T-helper 22 cell (primary cell): ENCODE data around the gene ASCC2.

Experiments used
- DNase-seq: peaks from one replicate; pipeline ENCODE4 v3.0.0-alpha.2; 2020; ENCODE audit warnings: low read depth

ASCC2 gene

GRCh38 chr22:29817724-29818123 lies 20.4 kb downstream of the ASCC2 start:
- DNase-seq, result no peak

- no peak for DNase-seq
These were observed 21.1 kb downstream of the ASCC2 start for GRCh38 chr22:29816980-29817379.

GRCh38 chr22:29816539-29816938 lies 21.5 kb downstream of the ASCC2 start:
- no peak for DNase-seq

DNA sequence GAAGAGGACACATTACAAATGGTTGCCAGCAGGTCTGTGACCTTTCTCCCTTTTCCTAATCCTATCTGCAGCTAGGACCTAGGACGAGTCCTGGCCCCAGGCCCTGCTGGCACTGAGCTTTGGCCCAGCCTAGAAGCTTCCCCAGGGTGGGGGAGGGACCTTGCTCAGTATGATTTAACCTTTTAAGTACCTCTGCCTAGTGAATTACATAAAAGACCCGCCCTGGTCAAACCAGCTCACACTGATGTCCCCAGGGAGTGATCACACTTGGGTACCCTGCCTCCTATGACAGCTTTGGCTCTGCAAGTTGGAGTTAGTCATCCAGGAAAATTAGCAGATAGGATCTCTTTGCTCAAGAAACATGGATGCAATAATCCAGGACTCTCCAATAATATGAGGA lies 21.9 kb downstream of the ASCC2 start:
- no peak for DNase-seq

- DNase-seq, result no peak
These were observed 22.5 kb downstream of the ASCC2 start for GRCh38 chr22:29815580-29815979.

DNA sequence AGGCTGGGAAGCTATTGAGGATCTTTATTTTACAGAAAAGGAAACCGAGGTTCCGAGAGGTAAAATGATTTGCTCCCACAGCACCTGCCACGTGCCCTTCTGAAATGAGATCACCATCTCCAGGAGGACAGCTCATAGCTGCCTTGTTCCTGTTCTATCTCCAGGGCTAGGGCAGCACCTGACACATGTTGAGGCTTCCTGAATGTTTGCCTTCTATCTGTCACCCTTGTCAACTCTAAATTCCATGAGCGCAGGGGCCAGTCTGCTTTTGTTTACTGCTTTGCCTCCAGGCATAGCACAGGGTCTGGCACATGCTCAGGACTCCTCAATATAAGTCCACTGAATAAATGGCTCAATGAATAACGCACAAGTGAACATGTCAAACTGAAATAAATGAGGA lies 24.1 kb downstream of the ASCC2 start:
- DNase-seq, result no peak

DNA sequence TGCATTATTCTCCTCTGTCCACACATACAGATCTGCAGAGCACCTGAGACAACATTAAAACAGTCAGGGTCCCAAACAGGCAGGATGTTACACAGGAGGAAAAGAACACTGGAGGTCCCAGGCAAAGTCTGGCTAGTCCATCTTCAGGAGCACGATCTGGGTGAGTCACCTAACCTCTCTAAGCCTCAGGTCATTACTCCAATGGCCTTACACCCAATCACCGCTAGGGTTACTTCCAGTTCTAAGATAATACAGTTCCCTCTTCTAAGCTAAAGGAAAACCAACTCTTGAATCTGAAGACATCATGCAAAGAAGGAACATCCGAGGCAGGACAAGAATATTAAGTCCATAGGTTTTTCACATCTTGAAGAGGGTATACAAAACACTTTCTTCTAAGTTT lies 24.5 kb downstream of the ASCC2 start:
- no peak for DNase-seq

DNA sequence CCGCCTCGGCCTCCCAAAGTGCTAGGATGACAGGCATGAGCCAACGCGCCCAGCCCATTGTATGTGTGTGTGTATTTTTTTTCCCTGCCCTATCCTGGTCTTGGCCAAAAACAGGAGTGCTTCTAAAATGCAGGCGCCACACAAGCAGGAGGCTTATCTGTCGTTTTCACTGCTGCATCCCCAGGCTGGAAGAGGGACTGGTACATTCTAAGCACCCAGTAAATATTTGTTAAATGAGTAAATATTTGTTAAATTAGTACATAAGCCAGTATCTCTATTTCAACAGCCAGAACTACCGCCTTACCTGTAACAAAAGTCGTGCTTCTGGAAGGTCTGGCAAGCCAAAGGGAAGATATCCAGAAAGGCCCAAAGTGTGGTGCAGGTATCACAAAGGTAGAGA lies 24.9 kb downstream of the ASCC2 start:
- DNase-seq, result no peak

- no peak for DNase-seq
These were observed 26.7 kb downstream of the ASCC2 start for GRCh38 chr22:29811377-29811776.

DNA sequence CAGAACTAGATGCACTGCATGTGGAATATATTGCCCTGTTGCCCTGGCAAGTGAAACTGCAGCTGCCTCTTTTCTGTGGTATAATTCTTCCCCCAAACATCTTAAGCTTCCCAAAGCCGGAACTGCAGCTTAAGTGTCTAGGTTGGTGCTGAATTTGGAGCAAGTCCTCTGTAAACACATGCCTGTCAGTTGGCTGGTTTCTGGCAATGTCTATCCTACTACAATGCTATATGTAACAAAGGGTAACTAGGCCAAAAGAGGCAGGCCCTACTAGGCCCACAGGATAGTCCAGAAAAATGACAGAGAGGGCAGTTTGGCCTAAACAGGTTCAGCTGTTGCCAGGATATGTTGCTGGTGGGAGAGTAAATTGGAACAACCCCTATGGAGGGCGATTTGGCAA lies 27.9 kb downstream of the ASCC2 start:
- DNase-seq, result no peak

- no peak for DNase-seq
These were observed 31.9 kb downstream of the ASCC2 start for GRCh38 chr22:29806196-29806595.

DNA sequence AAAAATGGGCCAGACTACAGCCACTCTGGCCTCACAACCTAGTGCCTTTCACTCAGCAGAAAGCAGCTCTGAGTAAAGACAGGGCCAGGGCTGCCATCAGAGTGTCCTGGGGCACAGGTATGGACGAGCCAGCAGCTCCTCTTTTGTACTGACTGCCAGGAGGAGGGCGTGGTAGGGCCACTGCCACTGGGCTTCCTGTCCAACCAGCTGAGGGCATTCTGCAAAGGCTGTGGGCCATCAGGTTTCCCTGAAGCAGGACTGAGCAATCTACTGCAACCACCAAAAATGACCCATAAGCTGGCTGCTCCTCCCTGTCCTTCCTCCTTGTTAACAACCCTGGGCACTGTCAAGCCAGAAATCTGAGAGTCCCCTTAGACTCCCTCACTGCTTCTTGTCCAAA lies 33.1 kb downstream of the ASCC2 start:
- no peak for DNase-seq

GRCh38 chr22:29803190-29803589 lies 34.9 kb downstream of the ASCC2 start:
- DNase-seq, result no peak

DNA sequence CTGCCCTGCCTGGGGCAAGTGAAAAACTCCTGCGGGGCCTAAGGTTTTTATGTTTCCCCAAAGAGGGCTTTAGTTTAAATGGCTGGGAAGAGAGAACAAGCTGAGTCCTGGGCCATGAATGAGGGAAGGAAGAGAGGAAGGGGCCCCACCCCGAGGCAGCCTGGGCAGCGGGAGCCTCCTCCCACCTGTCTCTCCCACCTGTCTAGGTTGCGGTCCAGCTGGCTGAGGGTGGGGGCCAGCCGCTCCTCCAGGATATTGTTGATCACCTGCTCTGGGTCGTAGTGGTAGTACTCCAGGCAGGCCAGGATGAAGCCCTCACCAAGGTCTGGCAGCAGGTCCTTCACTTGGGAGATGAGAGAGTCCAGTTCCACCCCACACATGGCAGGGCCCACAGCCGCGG lies 36.3 kb downstream of the ASCC2 start:
- no peak for DNase-seq

DNA sequence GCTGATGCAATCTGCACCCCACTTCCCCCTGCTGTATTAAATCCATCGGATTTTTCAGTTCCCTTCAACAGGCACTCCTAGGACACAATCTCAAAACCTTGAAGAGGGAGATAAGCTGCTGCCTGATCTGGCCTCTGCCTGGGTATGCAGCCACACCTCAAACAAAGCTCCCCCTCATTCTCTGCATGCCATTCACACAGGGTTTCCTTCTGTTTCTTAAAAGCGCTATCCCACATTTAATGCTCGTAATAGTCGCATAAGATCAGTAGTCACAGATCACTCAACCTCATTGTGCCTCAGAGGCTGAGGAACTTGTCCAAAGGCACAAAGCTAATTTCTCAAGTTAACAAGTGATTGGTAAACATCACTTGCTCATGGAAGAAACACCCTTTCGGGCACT lies 36.9 kb downstream of the ASCC2 start:
- DNase-seq, result no peak

DNA sequence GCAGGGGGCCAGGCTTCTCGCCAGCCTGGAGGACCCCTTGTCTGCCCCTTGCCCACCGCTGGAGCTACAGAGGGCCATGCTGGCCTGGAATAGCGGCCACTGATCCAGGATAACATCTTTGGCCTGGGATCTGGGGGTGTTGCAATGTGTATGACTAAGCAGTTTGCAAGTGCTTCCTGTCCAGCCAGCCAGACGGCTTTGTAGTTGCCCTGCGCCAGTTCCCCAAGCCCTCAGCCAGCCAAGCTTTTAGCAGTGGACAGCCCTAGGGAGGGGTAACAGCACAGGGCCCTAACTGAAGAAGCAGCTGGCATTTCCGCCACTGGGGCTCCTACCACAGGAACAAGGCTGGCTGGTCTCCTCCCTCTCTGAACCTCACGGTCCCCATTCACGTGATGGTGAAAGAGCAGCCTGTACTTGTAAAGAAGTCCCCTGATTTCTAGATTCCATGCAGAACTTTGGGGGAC lies 38.8 kb downstream of the ASCC2 start:
- DNase-seq, result no peak

DNA sequence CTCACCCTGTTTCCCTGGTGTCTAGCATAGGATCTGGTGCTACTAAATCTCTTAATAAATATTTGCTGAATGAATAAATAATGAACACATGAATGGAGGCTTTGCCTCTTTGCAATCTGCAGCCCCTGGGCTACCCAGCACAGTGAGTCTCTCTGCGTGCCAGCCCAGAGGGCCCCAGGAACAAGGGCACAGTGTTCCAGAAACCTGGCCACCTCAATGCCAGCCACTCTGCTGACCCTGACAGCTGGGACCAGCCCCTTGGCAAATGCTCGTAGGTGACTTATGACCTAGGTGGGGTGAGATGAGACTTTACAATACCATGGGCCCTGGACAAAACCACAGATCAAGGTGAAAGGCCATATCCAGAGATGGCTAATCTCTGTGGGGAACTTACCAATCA lies 39.3 kb downstream of the ASCC2 start:
- no peak for DNase-seq

- DNase-seq, result no peak
These were observed 39.8 kb downstream of the ASCC2 start for GRCh38 chr22:29798318-29798717.

DNA sequence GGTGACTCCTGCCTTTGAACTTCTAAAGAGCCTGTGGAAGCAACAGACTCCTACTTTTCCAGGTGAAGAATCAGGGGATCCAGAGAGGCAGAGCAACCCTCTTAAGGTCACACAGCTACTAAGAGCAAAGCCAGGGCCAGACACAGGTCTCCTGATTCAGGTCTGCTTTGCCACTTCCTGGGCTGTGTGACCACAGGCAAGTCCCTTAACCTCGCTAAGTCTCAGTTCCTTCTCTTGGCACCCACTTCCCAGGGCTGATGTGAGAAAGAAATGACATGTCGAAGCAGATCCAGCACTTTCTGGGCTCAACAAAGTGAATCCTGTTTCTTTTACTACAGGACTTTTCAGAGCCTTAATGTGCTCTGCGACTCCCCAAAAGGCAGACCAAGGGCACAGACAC lies 40.7 kb downstream of the ASCC2 start:
- DNase-seq, result no peak

DNA sequence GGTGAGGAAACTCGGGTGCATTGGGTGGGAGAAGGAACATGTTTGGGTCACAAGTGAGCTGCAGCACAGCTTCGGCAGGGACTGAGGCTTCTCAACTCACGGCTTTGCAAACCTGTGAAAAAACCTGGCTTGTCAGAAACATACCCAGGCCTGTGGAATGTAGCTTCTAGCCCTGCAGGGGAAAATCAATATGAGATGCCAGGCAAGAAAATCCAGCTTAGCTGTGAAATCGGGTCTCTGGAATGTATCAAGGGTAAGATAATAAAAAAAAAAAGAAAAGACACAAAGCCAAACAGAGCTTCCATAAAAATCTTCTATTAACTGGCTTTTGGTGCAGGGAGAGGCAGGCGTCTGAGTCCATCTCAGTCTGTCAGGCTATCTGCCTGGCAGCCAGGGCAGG lies 42.4 kb downstream of the ASCC2 start:
- no peak for DNase-seq

- no peak for DNase-seq
These were observed 44.7 kb downstream of the ASCC2 start for GRCh38 chr22:29793396-29793795.

DNA sequence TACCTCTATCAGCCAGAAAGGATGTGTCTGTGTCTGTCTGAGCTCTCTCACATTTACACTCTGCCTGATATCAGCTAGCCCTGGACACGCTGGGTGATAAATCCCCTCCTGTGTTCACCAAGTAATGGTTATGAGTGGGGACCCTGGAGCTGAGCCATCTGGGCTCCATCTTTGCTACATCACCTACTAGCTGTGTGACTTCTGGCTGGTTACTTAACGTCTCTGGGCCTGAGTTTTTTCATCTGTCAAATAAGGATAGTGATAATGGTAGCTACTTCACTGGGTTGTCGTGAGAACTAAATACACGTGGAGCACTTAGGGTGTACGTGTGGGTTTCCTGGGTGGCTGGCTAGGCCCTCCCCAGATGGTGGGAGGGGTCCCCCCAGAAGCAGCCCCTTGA lies 48.0 kb downstream of the ASCC2 start:
- DNase-seq, result no peak

DNA sequence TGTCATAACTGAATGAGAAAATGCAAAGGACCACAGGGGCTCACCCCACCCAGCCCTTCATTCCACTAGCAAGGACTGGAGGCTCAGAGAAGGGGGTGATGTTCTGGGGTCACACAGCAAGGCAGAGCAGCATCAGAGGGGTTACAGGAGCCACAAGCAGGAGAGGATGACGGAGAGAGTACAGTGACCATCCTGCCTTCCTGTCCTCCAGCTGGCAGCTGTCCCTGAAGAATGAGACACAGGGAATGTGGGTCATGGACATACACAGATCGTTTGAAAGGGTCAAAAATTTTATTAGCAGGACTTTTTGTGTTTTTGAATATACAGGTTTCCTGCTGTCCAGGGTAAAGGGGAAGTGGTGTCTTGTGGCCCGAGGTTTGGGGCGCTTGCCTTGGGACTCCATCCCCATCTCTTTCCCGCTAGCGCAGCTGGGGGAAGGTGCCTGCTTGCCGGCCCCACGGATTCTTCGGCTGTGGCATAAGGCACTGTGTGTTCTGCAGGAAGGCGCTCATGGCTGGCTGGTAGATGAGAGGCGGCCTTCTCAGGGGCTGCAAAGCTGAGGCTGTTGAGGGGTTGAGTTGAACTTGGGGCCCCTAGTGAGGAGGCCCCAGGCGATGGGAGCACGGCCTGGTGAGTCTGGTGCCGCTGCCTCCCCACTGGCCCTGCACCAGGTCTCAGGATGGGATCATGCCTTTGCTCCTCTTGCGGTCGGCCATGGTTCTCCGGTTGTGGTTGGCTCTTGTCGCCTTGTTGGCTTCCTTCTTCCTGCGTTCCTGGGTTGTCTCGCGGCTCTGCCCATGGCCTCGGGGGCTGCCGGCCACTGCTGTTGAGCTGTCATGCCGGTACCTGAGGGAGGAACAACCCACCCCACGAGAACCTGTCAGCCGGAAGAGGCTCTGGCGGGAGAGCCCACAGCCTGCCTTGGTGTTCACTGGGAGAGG lies 49.5 kb downstream of the ASCC2 start:
- no peak for DNase-seq

GRCh38 chr22:29787371-29787980 lies 50.6 kb downstream of the ASCC2 start:
- DNase-seq, result no peak
